GM12878 (cell line): ENCODE data around the gene PHLDB3. TPM values are rescaled to one million over a fixed set of nuclear protein-coding genes. Genes with fewer than 3 reads are reported as not detected.
"Not testable (repeated sequence)": the region's sequence is repeated elsewhere in the genome, so short reads cannot be mapped to it uniquely, and the experiment has no call there.

Experiments
- ATAC-seq: fragments of 200-7000 bp; cut with Tn5 transposase; 3 replicates; pipeline ENCODE4 v1.9.1; 2020; ENCODE audit warnings: mild to moderate bottlenecking, moderate library complexity
- BruUV-seq: library from RNA; stranded (reverse); fragments of 400-500 nt; replicated peaks from 2 replicates; lab custom pipeline; 2021; lab: Mats Ljungman, UMichigan
- CTCF ChIA-PET: fragments of 300-600 bp; sonication (Branson Sonifier 250); formaldehyde crosslinking; extraction: SDS; loops from one replicate; lab custom pipeline; 2021; ENCODE audit warnings: inconsistent platforms; lab: Yijun Ruan, JAX
- POLR2A ChIA-PET: fragments of 350-600 bp; formaldehyde crosslinking; extraction: SDS; loops from one replicate; lab custom pipeline; 2021; ENCODE audit warnings: inconsistent platforms; lab: Charles Lee
- RAD21 ChIA-PET: fragments of 300-600 bp; sonication (Branson Sonifier 250); formaldehyde crosslinking; loops from one replicate; lab custom pipeline; 2023; ENCODE audit warnings: antibody characterized with exemption; ENCODE audit not compliant: unreplicated experiment; lab: Charles Lee
- SMC1A ChIA-PET: fragments of 300-600 bp; sonication (Branson Sonifier 250); formaldehyde crosslinking; loops from one replicate; lab custom pipeline; 2023; ENCODE audit not compliant: unreplicated experiment, uncharacterized antibody; lab: Charles Lee
- DNase-seq: peaks from one replicate; pipeline ENCODE4 v3.0.0-alpha.2; 2011; ENCODE audit warnings: low read depth, low spot score
- FAIRE-seq: peaks from 3 replicates; lab custom pipeline; 2011; peaks lifted over from hg19 to GRCh38; lab: Jason Lieb, UNC
- H2AFZ ChIP-seq: 2 replicates; pipeline ENCODE4 v1.6.0; 2011; ENCODE audit warnings: low read depth, low read length, control low read depth; ENCODE audit not compliant: control insufficient read depth
- H3K27ac ChIP-seq: 2 replicates; pipeline ENCODE4 v1.5.1; 2011; ENCODE audit warnings: control low read depth; ENCODE audit not compliant: control insufficient read depth, insufficient read depth
- H3K27me3 ChIP-seq, 2 experiments: replicated peaks in 1 of 2; 2 replicates each; pipeline versions ENCODE4 v1.6.0 to v1.6.1; 2011; ENCODE audit warnings: low read length in 1 of 2; ENCODE audit not compliant: control insufficient read depth in 2 of 2, insufficient read depth in 2 of 2
- H3K36me3 ChIP-seq, 2 experiments: 2 replicates each; pipeline ENCODE4 v1.5.1; 2011; ENCODE audit warnings: low read length in 1 of 2; ENCODE audit not compliant: control insufficient read depth in 2 of 2, insufficient read depth in 2 of 2
- H3K4me1 ChIP-seq: 2 replicates; pipeline ENCODE4 v1.6.1; 2011; ENCODE audit warnings: mild to moderate bottlenecking, low read length, moderate library complexity, mixed read lengths; ENCODE audit not compliant: control insufficient read depth, insufficient read depth
- H3K4me2 ChIP-seq: 2 replicates; pipeline ENCODE4 v1.6.0; 2011; ENCODE audit warnings: control low read depth; ENCODE audit not compliant: control insufficient read depth, insufficient read depth
- H3K4me3 ChIP-seq: fragments of 200-600 bp; sonication (generic); 2 replicates; pipeline ENCODE4 v1.5.1; 2016
- H3K79me2 ChIP-seq: 2 replicates; pipeline ENCODE4 v1.6.0; 2011; ENCODE audit warnings: low read length; ENCODE audit not compliant: control insufficient read depth, insufficient read depth
- H3K9ac ChIP-seq: 2 replicates; pipeline ENCODE4 v1.8.0; 2011; ENCODE audit warnings: low read length, control low read depth, mixed read lengths; ENCODE audit not compliant: control insufficient read depth, insufficient read depth
- H3K9me3 ChIP-seq: replicated peaks from 3 replicates; pipeline ENCODE4 v1.5.1; 2011; ENCODE audit warnings: mild to moderate bottlenecking, low read length; ENCODE audit not compliant: control insufficient read depth, insufficient read depth
- H4K20me1 ChIP-seq: 2 replicates; pipeline ENCODE4 v1.6.0; 2011; ENCODE audit not compliant: control insufficient read depth, insufficient read depth
- FOS ChIP-seq: IDR thresholded peaks from 3 replicates; pipeline ENCODE4 v1.6.1; 2011; ENCODE audit warnings: borderline replicate concordance; ENCODE audit not compliant: insufficient read length; ENCODE audit errors: extremely low read depth
- KAT2A ChIP-seq: conservative IDR thresholded peaks from 2 replicates; pipeline ENCODE4 v1.6.1; 2011; ENCODE audit warnings: low read depth, low read length; ENCODE audit not compliant: control insufficient read depth
- MYB ChIP-seq: fragments of 150-350 bp; IDR thresholded peaks from 2 replicates; pipeline ENCODE4 v1.6.1; 2014; ENCODE audit warnings: mild to moderate bottlenecking, low read depth, low read length, borderline replicate concordance
- NFYB ChIP-seq: IDR thresholded peaks from 2 replicates; pipeline ENCODE4 v1.6.1; 2011; ENCODE audit warnings: low read depth, mild to moderate bottlenecking, low read length, improper control_type of control experiment, moderate library complexity; ENCODE audit not compliant: insufficient read depth
- PAX5 ChIP-seq: IDR thresholded peaks from 2 replicates; pipeline ENCODE4 v1.6.1; 2011; ENCODE audit warnings: low read depth, low read length, borderline replicate concordance
- TBL1XR1 ChIP-seq: IDR thresholded peaks from 2 replicates; pipeline ENCODE4 v1.6.1; 2012; ENCODE audit warnings: low read depth, low read length, improper control_type of control experiment
- WRNIP1 ChIP-seq: IDR thresholded peaks from 2 replicates; pipeline ENCODE4 v1.6.1; 2011; ENCODE audit warnings: low read depth, low read length, improper control_type of control experiment, borderline replicate concordance
- WGBS: methylation state at CpG from one replicate; pipeline ENCODE4 v1.1.6; 2016; ENCODE audit warnings: low lambda C conversion rate; ENCODE audit not compliant: insufficient replicate concordance, insufficient coverage; ENCODE audit errors: missing lambda C conversion rate; 5-methylcytosine and 5-hydroxymethylcytosine counted together
- in situ Hi-C: fragments of 300-500 bp; cut with MboI; formaldehyde crosslinking; loops from 9 replicates; pipeline ENCODE4 v1.14.3; 2018; ENCODE audit warnings: mixed read lengths
- intact Hi-C: fragments of 100-400 bp; cut with micrococcal nuclease; formaldehyde crosslinking; loops from one replicate; pipeline ENCODE4 v1.14.2; 2022; ENCODE audit not compliant: unreplicated experiment
- polyA plus RNA-seq, 11 experiments: library from polyadenylated mRNA; depleted of rRNA in 4 of 11; unstranded in 6 of 11; stranded (reverse) in 5 of 11; fragments of >200 nt; fragmentation: Nextera tagmentation in 4 of 11; fragmentation: Illumina TruSeq in 1 of 11; extraction: Ambion mirVana in 4 of 11; extraction: Trizol in 1 of 11; gene quantifications; 1 replicate in 1 of 11; 2 replicates in 10 of 11; pipeline versions ENCODE4 v1.2.1 to v1.2.3, GENCODE V29; 2011 to 2016; ENCODE audit warnings: inconsistent platforms in 2 of 11, missing spikeins in 2 of 11, low read depth in 1 of 11
- total RNA-seq, 4 experiments: library from RNA; depleted of rRNA in 3 of 4; stranded (reverse); fragments of >200 nt in 3 of 4; fragmentation: Illumina TruSeq in 1 of 4; extraction: Trizol in 1 of 4; gene quantifications; 2 replicates each; pipeline versions ENCODE4 v1.2.1 to v1.2.3, GENCODE V29; 2013 to 2021
- TF ChIP-seq, protein P1 (sequence below): IDR thresholded peaks from 2 replicates; pipeline ENCODE4 v1.6.1; 2011; ENCODE audit warnings: borderline replicate concordance, low read depth, mild to moderate bottlenecking, moderate library complexity, low read length; ENCODE audit not compliant: insufficient read depth, poor library complexity, severe bottlenecking

The PHLDB3 gene
- total and polyA plus RNA-seq, 10 of the 15 experiments (the other 5 are each of a cell fraction or from before 2014, with no cell fraction given) = 0.13 to 13.0 (median 5.5) TPM

- TF ChIP-seq NFYB = no peak
- TF ChIP-seq PAX5 = no peak
- TF ChIP-seq WRNIP1 = no peak
- TF ChIP-seq TBL1XR1 = no peak
- TF ChIP-seq MYB = no peak
- TF ChIP-seq, protein P1, sequence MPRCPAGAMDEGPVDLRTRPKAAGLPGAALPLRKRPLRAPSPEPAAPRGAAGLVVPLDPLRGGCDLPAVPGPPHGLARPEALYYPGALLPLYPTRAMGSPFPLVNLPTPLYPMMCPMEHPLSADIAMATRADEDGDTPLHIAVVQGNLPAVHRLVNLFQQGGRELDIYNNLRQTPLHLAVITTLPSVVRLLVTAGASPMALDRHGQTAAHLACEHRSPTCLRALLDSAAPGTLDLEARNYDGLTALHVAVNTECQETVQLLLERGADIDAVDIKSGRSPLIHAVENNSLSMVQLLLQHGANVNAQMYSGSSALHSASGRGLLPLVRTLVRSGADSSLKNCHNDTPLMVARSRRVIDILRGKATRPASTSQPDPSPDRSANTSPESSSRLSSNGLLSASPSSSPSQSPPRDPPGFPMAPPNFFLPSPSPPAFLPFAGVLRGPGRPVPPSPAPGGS = no peak
- no peak for TF ChIP-seq FOS
These were observed 66.1 kb downstream of the PHLDB3 start (continued) for GRCh38 chr19:43438291-43439031.

GRCh38 chr19:43437712-43438111 lies 66.8 kb downstream of the PHLDB3 start:
- Histone ChIP-seq H3K4me2 (no peak overlapping the region), H3K9me3 (no peaks in the 10 kb centered on the region; the same call in 2 of the 3 replicates), H3K79me2 (no peaks in the 10 kb centered on the region), H3K27me3 (no peaks in the 10 kb centered on the region), H3K9ac (no peak overlapping the region), H3K36me3 (no peaks in the 10 kb centered on the region), H2AFZ (no peak overlapping the region), H4K20me1 (no peaks in the 10 kb centered on the region), H3K27ac (no peak overlapping the region), H3K4me3 (no peak overlapping the region), H3K4me1 (no peaks in the 10 kb centered on the region)
- FAIRE-seq (no peak), DNase-seq (no peak), ATAC-seq (no peak)
- ChIA-PET CTCF (interaction anchor here (2.6 to 3.9 kb wide), 2 partner anchors 10 to 82 kb away, joined by 9 to 20 read pairs; no protein-coding TSS in a partner anchor), SMC1A (no interaction called here), RAD21 (interaction anchor here (2.3 kb wide), 1 partner anchor 82 kb away, joined by 11 read pairs; no protein-coding TSS in a partner anchor), POLR2A (no interaction called here)
- no TSS peak for BruUV-seq
- TF ChIP-seq KAT2A (no peak), TBL1XR1 (no peak)
- intact Hi-C loops = no loop called here
- in situ Hi-C loops = no loop called here
- WGBS = 92% methylated on average over 6 of the region's 6 CpGs

- H3K27ac ChIP-seq, ATAC-seq, FAIRE-seq, POLR2A ChIA-PET, BruUV-seq, SMC1A ChIA-PET, H3K9me3 ChIP-seq, H3K27me3 ChIP-seq, H3K79me2 ChIP-seq, H3K9ac ChIP-seq, RAD21 ChIA-PET, intact Hi-C loops, H3K4me1 ChIP-seq, H3K4me2 ChIP-seq, DNase-seq, H3K4me3 ChIP-seq, in situ Hi-C loops, H3K36me3 ChIP-seq, H2AFZ ChIP-seq, H4K20me1 ChIP-seq: not testable (repeated sequence)
- CTCF ChIA-PET = interaction anchor here (2.6 to 3.9 kb wide), 2 partner anchors 10 to 82 kb away, joined by 9 to 20 read pairs; no protein-coding TSS in a partner anchor
- 59% methylated on average over 11 of the region's 11 CpGs for WGBS
These were observed 67.3 kb downstream of the PHLDB3 start for GRCh38 chr19:43437284-43437683.
